ENCODE results near the gene ST6GALNAC1. TPM values are rescaled to one million over a fixed set of nuclear protein-coding genes. Genes with fewer than 3 reads are reported as not detected.
"Not testable (repeated sequence)": the region's sequence is repeated elsewhere in the genome, so short reads cannot be mapped to it uniquely, and the experiment has no call there.

Gene ST6GALNAC1
- total RNA-seq, 1 experiment from 2014 or later: not detected

DNA sequence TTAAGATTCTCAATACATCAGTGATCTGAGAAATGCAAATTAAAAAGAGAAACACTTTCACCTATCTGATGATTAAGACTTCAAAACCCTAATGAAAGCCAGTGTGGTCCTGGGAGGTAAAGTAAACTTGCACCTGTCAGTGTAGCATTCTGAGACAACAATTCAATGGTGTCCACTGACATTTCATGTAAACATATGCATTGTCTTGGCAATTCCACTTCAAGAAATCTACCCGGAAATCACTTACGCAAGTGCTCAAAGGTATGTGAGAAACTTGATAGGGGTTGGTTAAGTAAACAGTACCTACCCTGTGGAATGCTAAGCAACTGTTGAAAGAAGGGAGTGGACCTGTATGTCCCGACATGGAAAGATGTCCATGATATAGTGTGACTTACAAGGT, 2.1 kb downstream of the ST6GALNAC1 start:
- Histone ChIP-seq H3K27me3 (no peaks in the 10 kb centered on the region), H3K9me3 (replicated peaks) (no peaks in the 10 kb centered on the region), H3K4me3 (no peak overlapping the region), H3K27ac (no peak overlapping the region), H3K36me3 (no peaks in the 10 kb centered on the region), H3K4me1 (peaks cover 17% of the 10 kb centered on the region)
- DNase-seq: no peak

GRCh38 chr17:76640550-76641380, 2.8 kb downstream of the ST6GALNAC1 start:
- Histone ChIP-seq H3K9me3 (replicated peaks) (no peaks in the 10 kb centered on the region), H3K27me3 (no peaks in the 10 kb centered on the region), H3K4me1 (peaks cover 24% of the 10 kb centered on the region), H3K27ac (no peak overlapping the region), H3K36me3 (no peaks in the 10 kb centered on the region), H3K4me3 (no peak overlapping the region)
- DNase-seq: no peak

- Histone ChIP-seq H3K36me3 (no peaks in the 10 kb centered on the region), H3K9me3 (replicated peaks) (no peaks in the 10 kb centered on the region), H3K27me3 (no peaks in the 10 kb centered on the region), H3K4me3 (no peak overlapping the region), H3K4me1 (peaks cover 35% of the 10 kb centered on the region), H3K27ac (no peak overlapping the region)
- DNase-seq: no peak
These were observed 5.3 kb downstream of the ST6GALNAC1 start for GRCh38 chr17:76638263-76638662.

DNA sequence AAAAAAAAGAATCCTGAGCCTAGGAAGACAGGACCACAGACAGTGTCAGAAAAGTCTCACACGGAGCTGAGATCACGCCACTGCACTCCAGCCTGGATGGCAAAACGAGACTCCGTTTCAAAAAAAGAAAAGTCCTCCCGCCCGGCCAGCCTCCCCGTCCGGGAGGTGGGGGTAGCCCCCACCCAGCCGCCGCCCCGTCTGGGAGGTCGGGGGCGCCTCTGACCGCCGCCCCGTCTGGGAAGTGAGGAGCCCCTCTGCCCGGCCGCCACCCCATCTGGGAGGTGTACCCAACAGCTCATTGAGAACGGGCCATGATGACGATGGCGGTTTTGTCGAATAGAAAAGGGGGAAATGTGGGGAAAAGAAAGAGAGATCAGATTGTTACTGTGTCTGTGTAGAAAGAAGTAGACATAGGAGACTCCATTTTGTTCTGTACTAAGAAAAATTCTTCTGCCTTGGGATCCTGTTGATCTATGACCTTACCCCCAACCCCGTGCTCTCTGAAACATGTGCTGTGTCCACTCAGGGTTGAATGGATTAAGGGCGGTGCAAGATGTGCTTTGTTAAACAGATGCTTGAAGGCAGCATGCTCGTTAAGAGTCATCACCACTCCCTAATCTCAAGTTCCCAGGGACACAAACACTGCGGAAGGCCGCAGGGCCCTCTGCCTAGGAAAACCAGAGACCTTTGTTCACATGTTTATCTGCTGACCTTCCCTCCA, 6.9 kb downstream of the ST6GALNAC1 start:
- not testable (repeated sequence) for H3K27me3 ChIP-seq; H3K4me3 ChIP-seq; H3K9me3 ChIP-seq (replicated peaks); DNase-seq; H3K36me3 ChIP-seq
- Histone ChIP-seq H3K4me1 (peaks cover 44% of the 10 kb centered on the region), H3K27ac (peak overlapping the region; percentile 81)

- Histone ChIP-seq H3K4me3 (peak overlapping the region; percentile 2), H3K27me3 (no peaks in the 10 kb centered on the region)
- peak; percentile 76 to 85 for DNase-seq
These were observed 7.7 kb downstream of the ST6GALNAC1 start for GRCh38 chr17:76635659-76636360.

DNA sequence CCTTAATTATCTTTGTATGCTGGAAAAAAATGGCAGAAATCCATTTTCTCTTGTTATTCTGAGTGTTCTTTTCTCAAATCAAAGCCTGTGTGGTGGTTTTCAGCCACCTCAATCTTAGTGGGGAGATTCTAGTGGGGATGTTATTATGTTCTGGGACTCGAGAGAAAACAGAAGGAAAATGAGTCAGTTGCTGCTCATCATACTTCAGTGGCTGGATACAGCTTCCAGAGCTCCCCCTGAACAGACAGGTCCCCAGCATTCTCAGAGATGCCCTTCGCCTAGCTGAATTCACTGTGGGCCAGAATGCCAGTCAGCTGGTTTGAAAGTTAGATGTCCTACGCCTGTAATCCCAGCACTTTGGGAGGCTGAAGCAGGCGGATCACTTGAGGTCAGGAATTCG, 8.5 kb downstream of the ST6GALNAC1 start:
- Histone ChIP-seq H3K4me3 (no peak overlapping the region), H3K36me3 (no peaks in the 10 kb centered on the region), H3K27ac (peak overlapping the region; percentile 81), H3K27me3 (no peaks in the 10 kb centered on the region), H3K4me1 (peaks cover 36% of the 10 kb centered on the region), H3K9me3 (replicated peaks) (no peaks in the 10 kb centered on the region)
- DNase-seq: peak in 1 of 2 experiments; percentile 41

More at GRCh38 chr17:76635659-76636360, 7.7 kb downstream of the ST6GALNAC1 start:
- no peaks in the 10 kb centered on the region for H3K9me3 ChIP-seq (replicated peaks)
- peak overlapping the region; percentile 81 for H3K27ac ChIP-seq
- no peaks in the 10 kb centered on the region for H3K36me3 ChIP-seq
- peaks cover 39% of the 10 kb centered on the region for H3K4me1 ChIP-seq

- H3K4me3 ChIP-seq: no peak overlapping the region
- H3K27ac ChIP-seq: no peak overlapping the region
- H3K36me3 ChIP-seq: no peaks in the 10 kb centered on the region
- H3K4me1 ChIP-seq: peaks cover 36% of the 10 kb centered on the region
- H3K9me3 ChIP-seq (replicated peaks): no peaks in the 10 kb centered on the region
- no peak for DNase-seq
- H3K27me3 ChIP-seq: no peaks in the 10 kb centered on the region
These were observed 9.8 kb downstream of the ST6GALNAC1 start for GRCh38 chr17:76633628-76634328.

DNA sequence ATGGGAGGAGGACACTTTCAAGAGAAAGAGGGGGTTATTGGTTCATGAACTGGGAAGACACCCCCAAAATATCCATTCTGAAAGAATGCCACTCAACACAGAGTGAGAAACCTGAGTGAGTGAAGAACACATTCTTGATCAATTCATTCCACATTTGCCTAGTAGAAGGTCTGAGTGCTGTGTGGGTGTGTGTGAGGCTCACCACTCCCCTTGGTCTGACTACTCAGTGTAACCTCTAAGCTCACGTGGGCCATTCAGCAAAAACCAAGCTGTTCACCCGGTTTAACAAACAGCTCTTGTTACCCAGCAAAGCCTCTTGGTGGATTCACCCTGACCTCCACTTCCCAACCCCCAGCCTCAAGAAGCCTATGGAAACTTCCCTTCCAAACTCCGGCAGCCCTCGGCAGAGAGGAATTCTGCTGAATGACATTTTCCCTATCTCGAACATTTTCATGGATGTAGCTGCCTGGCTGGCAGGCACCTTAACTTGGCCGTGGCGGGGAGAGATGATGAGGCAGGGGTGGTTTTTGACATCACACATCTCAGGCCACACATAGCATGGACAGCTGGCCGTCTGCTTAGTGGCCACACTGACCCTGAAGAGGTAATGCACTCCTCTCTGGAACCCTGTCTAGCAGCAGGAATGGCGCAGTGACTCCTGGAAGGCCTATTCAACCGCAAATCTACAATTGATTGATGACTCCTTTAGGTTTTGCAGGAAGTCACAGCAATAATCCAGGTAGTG, 11.6 kb downstream of the ST6GALNAC1 start:
- Histone ChIP-seq H3K36me3 (no peaks in the 10 kb centered on the region), H3K9me3 (replicated peaks) (no peaks in the 10 kb centered on the region)
- DNase-seq: peak; percentile 48 to 70

DNA sequence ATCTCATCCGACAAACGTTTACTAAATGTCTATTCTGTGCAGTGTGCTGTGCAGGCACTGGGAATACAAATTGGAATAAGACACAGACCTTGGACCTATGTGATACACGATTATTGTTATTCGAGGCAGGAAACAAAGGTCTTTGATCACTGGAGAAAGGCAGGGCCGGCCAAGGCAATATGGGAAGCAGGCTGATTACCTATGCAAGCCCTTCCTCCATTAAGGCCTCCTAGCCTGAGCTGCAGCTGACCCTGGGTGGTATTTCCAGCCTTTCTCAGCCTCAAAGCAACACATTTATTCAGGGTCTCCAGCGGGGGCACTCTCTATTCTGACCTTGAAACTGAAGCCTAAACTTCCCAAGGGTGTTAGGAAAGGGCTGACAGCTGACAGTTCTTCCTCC, 13.4 kb downstream of the ST6GALNAC1 start:
- Histone ChIP-seq H3K9me3 (replicated peaks) (no peaks in the 10 kb centered on the region), H3K36me3 (no peaks in the 10 kb centered on the region), H3K27ac (no peak overlapping the region), H3K4me1 (peaks cover 17% of the 10 kb centered on the region), H3K4me3 (no peak overlapping the region), H3K27me3 (no peaks in the 10 kb centered on the region)
- DNase-seq: no peak

More for the DNA sequence above, 11.6 kb downstream of the ST6GALNAC1 start:
- H3K4me3 ChIP-seq: no peak overlapping the region
- H3K4me1 ChIP-seq: peaks cover 33% of the 10 kb centered on the region
- no peaks in the 10 kb centered on the region for H3K27me3 ChIP-seq
- H3K27ac ChIP-seq: no peak overlapping the region

- H3K27ac ChIP-seq: no peak overlapping the region
- no peak for DNase-seq
- no peaks in the 10 kb centered on the region for H3K9me3 ChIP-seq (replicated peaks)
- H3K4me3 ChIP-seq: no peak overlapping the region
- H3K27me3 ChIP-seq: no peaks in the 10 kb centered on the region
- no peaks in the 10 kb centered on the region for H3K36me3 ChIP-seq
- peaks cover 10% of the 10 kb centered on the region for H3K4me1 ChIP-seq
These were observed 16.0 kb downstream of the ST6GALNAC1 start for GRCh38 chr17:76627510-76627909.

DNA sequence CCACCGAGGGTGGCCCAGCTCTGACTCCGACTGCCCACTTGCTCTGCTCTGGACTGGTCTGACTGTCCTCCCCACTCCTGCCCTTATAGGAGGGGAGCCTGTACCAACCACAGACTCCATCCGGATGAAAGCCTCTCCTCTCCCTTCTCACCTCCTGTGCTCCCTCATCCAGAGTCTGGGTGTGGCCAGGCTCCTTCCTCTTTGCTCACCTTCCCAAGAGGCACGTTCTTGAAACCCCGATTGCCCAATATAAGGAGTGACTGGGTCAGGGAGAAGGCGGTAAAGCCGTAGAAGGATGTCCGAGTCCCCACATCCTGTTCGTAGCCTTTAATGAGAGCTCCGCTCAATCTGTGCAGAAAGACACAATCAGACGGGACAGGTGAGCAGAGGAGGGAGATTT, 17.1 kb downstream of the ST6GALNAC1 start:
- no peak overlapping the region for H3K27ac ChIP-seq

GRCh38 chr17:76625496-76625895, 18.1 kb downstream of the ST6GALNAC1 start:
- no peaks in the 10 kb centered on the region for H3K4me1 ChIP-seq
- H3K4me3 ChIP-seq: no peak overlapping the region
- no peak overlapping the region for H3K27ac ChIP-seq
- H3K27me3 ChIP-seq: no peaks in the 10 kb centered on the region
- no peaks in the 10 kb centered on the region for H3K9me3 ChIP-seq (replicated peaks)
- DNase-seq: no peak
- no peaks in the 10 kb centered on the region for H3K36me3 ChIP-seq

More for the DNA sequence above, 17.1 kb downstream of the ST6GALNAC1 start:
- H3K27me3 ChIP-seq: no peaks in the 10 kb centered on the region
- no peak overlapping the region for H3K4me3 ChIP-seq
- no peaks in the 10 kb centered on the region for H3K36me3 ChIP-seq
- H3K9me3 ChIP-seq (replicated peaks): no peaks in the 10 kb centered on the region
- no peaks in the 10 kb centered on the region; the same call in 1 of the 2 replicates for H3K4me1 ChIP-seq
- no peak for DNase-seq

DNA sequence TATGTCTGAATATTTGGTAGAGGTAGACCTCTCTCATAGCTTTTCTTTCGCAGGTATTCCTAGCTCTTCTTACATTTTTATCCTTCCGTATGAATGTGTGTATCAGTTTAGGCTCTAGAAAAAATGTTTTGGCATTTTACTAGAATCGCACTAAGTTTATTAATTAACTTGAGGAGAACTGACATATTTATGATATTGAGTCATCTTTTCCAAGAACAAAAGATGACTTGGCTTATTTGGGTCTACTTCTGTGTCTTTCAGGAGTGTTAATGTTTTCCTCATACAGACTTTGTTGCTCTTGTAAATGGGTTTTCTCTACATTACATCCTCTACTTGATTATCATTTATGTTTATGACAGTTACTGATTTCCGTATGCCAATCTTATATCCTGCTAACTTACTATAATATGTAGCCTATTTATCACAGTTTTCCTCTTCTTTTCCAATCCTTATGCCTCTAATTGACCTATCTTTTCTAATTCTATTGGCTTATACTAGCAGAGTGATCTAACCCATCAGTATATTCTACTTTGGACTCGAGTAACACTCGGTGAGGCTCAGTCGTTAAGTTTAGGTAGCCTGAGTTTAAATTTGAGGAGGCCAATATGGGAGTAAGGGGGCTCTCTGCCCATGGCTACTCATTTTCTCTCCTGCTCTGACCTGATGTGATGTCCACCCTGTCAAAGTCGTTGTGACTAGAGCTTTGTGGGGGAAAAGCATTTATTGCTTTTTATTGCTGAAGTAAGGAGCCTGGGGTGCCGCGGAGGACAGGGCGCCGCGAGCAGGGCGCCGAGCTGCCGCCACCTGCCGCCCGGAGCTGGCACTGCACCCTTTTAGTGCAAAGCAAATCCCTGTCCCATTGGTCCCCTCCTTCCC, 20.0 kb downstream of the ST6GALNAC1 start:
- Histone ChIP-seq H3K27ac (no peak overlapping the region), H3K4me3 (no peak overlapping the region), H3K4me1 (no peaks in the 10 kb centered on the region), H3K27me3 (0 out of 2 replicates have a peak, but pooled peaks cover 2% of the 10 kb centered on the region), H3K36me3 (no peaks in the 10 kb centered on the region), H3K9me3 (replicated peaks) (no peaks in the 10 kb centered on the region)
- peak; percentile 79 to 86 for DNase-seq

Data from SJCRH30 (cell line).